HG03439 (cell line): ENCODE results near the gene PLSCR4.
"Not testable (repeated sequence)": the region's sequence is repeated elsewhere in the genome, so short reads cannot be mapped to it uniquely, and the experiment has no call there.

Experiments used
- ATAC-seq: cut with Tn5 transposase; IDR thresholded peaks from one replicate; pipeline ENCODE4 v1.9.1; 2021; ENCODE audit warnings: mild to moderate bottlenecking, moderate library complexity; ENCODE audit not compliant: unreplicated experiment

The PLSCR4 gene

DNA sequence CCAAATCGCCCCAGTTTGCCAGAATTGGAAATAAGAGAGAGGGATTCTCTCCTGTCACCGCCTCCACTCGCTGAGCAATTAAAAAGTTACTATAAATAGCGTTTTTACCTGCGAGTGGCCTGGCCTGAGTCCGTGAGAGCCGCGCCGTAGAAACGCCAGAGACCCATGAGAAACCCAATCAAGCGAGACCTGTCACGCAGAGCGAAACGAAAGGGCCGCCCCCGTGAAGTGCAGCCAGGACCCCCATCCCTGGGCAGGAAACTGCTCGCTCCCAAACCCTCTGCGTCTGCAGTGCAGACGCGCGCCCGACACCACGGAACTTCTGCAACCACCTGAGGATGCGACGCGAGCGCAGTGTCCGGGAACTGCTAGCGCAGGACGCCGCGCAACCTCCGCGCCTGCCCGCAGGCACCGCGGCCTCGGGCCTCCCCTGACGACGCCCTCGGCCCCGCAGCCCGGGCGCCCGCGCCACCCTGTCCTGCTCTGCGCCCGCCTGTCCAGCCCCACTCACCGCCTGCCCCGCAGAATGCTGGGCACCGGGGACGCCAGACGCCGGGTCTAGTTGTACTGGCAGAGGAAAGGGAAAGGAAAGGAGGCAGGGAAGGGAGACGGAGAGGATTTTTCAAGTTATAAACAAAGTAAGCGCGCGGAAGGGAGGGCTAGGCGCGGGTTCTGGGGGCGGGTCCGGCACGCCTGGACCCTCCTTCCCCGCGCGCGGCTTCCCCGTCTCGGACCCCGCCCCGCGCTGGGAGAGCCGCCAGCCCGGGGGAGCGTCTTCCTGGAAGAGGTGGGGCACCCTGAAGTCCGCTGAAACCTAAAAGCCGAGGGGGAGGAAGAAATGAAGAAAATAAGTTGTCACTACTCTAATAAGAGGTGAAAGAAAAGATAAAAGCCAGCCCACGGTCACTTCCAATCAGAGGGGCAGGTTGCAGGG, at the start of gene PLSCR4:
TSS of gene PLSCR4 (minus strand) at position 657 of the 934 bp plus-strand sequence. CDS start 29,034 bp downstream, outside the sequence.
- ATAC-seq = no peak

- not testable (repeated sequence) for ATAC-seq
Observed at GRCh38 chr3:146293401-146293800, 42.5 kb upstream of the PLSCR4 start.

DNA sequence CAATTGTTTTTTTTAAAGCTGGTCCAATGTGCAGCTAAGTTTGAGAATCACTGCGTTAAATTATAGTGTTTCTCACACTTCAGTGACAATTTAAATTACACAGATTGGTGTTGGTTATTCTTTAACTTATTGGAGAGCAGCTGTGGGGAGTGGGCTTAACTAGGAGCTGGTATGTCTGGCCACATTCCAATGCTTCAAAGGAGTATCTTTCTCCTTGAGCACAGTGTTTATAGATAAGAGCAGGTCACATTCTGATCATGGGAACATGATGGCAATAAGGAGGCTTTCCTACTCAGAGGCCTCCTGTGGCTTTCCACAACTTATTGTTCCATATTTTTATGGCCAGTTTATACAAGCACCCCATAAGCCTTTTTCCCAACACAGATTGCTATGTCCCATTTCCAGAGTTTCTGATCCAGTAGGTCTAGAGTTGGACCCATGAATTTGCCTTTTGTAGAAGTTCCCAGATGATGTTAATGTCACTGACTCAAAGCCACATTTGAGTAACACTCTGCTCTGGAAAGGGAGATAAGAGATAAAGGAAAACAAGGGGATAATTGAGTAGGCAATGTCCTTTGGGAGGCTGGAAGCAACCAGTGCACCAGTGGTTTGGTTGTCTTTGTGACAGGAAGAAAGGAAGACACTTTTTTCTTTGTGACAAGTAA, 33.0 kb upstream of the PLSCR4 start:
- ATAC-seq = no peak

DNA sequence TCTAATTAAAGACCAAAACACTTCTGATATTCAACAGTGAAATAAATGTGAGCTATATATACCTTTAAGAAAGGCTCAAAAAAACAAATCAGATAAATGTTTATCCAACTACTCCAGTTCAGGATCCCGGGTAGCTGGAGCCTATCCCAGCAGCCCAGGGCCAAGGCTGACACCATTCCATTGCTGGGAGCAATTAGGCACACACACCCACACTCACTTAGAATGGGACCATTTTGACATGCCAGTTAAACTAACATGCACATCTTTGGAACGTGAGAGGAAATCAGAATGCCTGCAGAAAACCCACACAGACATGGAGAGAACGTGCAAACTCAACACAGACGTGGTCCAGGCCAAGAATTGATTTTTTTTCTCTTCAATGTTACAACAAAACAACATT, 30.0 kb upstream of the PLSCR4 start:
- no peak for ATAC-seq

GRCh38 chr3:146279951-146280350, 29.0 kb upstream of the PLSCR4 start:
- no peak for ATAC-seq

GRCh38 chr3:146279013-146279412, 28.1 kb upstream of the PLSCR4 start:
- no peak for ATAC-seq

- no peak for ATAC-seq
Observed at GRCh38 chr3:146277953-146278631, 27.2 kb upstream of the PLSCR4 start.

GRCh38 chr3:146275476-146275875, 24.6 kb upstream of the PLSCR4 start:
- ATAC-seq = no peak

- no peak for ATAC-seq
Observed at GRCh38 chr3:146274833-146275232, 23.9 kb upstream of the PLSCR4 start.

DNA sequence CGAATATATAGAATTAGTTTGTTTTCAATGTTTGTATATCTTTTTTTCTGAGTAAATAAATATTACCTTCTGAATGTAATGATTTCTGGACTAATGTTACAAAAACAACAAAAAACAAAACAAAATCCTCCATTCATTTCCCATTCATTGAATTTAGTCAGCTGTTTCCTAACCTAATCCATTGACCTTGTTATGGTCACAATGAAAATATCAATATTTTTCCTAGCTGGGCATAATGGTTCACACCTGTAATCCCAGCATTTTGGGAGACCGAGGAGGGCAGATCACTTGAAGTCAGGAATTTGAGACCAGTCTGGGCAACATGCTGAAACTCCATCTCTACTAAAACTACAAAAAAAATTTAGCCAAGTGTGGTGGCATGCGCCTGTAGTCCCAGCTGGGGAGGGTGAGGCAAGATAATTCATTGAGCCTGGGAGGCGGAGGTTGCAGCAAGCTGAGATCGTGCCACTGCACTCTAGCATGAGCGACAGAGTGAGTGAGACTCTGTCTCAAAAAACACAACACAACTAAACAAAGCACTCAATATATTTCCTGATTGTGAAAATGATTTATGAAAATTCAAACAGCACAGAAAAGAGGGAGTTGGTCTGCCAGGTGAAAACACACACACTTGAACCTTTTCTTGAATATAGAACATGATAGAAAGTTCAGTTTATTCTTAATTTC, 23.0 kb upstream of the PLSCR4 start:
- ATAC-seq = no peak

DNA sequence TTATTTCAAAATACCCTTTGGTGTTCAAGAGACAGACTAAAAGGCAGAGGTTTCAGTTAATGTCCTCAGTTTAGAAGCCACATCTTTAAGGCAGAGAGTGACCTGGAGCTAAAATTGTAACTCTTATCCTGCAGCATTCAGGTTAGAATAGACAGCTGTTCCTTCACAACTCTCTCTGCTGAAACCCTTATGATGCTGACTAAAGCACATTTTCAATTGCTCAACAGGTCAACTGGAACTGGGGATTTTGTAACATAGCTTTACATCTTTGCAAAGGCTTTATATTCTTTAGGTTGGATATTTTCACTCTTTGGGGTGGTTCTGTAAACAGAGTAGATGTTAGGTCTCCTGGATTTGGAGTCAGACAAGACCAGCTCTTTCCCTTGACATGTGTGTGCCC, 20.3 kb upstream of the PLSCR4 start:
- no peak for ATAC-seq

DNA sequence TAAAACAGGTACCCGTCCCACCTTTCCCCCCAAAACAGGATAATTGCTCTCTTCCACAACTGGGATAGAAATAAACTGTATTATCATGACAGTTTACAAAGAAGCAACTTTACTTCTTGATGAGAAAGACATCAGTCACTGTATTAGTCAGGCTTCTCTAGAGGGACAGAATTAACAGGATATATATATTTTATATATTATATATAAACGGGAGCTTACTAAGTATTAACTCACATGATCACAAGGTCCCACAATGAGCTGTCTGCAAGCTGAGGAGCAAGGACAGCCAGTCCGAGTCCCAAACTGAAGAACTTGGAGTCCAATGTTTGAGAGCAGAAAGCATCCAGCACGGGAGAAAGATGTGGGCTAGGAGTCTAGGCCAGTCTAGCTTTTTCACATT, 18.4 kb upstream of the PLSCR4 start:
- no peak for ATAC-seq

GRCh38 chr3:146268535-146269219, 17.8 kb upstream of the PLSCR4 start:
- ATAC-seq = no peak

GRCh38 chr3:146265720-146266119, 14.8 kb upstream of the PLSCR4 start:
- no peak for ATAC-seq

DNA sequence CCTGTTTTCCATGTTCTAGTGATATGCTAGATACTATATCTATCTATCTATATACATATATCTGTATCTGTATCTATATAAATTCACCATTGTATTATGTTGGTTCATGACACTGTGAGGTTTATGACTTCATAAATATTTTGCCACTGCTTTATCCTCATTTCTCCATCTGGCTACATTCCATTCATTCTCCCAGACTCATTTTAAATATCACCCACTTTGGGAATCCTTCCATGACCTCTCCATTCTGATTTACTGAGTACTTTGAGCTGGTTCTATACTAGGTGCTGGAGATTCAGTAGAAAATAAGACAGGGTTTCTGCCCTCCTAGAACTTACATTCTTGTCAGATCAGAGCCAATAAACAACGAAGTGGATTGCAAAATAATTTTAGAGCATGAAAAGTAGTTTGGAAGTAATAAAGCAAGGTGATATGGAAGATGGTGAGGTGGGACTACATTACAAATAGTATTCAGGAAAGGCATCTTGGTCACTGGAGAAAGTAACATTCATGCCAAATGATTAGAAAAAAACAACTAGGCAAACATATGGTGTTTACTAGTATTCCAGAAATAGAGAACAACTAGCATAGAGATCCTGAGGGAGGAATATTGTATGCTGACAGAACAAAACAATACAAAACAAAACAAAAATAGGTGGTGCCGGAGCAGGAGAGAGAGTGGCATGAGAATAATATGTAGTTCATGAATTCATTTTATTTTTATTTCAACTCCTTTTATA, 11.6 kb upstream of the PLSCR4 start:
- ATAC-seq = no peak

- no peak for ATAC-seq
Observed at GRCh38 chr3:146259880-146260589, 9.1 kb upstream of the PLSCR4 start.

DNA sequence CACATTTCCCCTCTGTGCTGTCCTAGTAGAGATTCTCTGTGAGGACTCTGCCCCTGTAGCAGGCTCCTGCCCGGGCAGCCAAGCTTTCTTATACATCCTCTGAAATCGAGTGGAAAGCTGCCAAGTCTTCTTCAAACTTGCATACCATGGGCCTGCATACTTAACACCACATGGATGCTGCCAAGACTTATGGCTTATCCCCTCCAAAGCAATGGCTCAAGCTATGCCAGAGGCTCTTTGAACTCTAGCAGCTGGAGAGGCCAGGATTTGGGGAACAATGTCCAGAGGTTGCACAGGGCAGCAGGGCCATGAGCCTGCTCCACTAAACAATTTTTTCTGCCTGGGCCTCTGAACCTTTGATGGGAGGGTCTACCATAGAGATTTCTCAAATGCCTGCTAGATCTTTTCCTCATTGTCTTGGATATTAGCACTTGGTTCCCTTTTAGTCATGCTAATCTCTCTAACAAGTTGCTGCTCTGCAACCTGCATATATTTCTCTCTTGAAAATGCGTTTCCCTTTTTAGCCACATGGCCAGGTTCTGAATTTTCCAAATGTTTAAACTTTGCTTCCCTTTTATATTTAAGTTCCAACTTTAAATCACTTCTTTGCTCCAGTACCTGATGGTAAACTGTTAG, 6.1 kb upstream of the PLSCR4 start:
- no peak for ATAC-seq

DNA sequence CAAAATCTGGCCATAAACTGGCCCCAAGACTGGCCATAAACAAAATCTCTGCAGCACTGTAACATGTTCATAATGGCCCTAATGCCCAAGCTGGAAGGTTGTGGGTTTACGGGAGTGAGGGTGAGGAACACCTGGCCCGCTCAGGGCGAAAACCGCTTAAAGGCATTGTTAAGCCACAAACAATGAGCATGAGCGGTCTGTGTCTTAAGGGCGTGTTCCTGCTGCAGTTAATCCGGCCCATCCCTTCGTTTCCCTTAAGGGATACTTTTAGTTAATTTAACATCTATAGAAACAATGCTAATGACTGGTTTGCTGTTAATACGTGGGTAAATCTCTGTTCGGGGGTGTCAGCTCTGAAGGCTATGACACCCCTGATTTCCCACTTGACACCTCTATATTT, 1.5 kb upstream of the PLSCR4 start:
- ATAC-seq = not testable (repeated sequence)

GRCh38 chr3:146249921-146250320, 984 bp downstream of the PLSCR4 start:
- ATAC-seq = no peak
